Endometrial microvascular endothelial cells (primary cell): ENCODE measurements around the gene RNASEL. TPM values are rescaled to one million over a fixed set of nuclear protein-coding genes. Genes with fewer than 3 reads are reported as not detected.

Source experiments
- total RNA-seq: library from RNA; depleted of rRNA; stranded (reverse); fragments of >200 nt; gene quantifications from one replicate; pipeline ENCODE4 v1.2.3, GENCODE V29; 2015; ENCODE audit errors: inconsistent ontology term

The RNASEL gene
- total RNA-seq, 1 donor from 2014 or later = 2.6 TPM

Other genes starting within 250 kb of the RNASEL start
- gene GLUL, start 197.5 kb downstream of the RNASEL start, total RNA-seq = 173 TPM
- not detected for gene TEDDM1, start 188.6 kb downstream of the RNASEL start, total RNA-seq
- not detected for gene RGSL1, start 139.1 kb downstream of the RNASEL start, total RNA-seq
- not detected for gene RGS16, start 15.1 kb upstream of the RNASEL start, total RNA-seq
- gene RGS8, start 95.3 kb upstream of the RNASEL start, total RNA-seq = not detected
- gene NPL, start 200.5 kb upstream of the RNASEL start, total RNA-seq = 0.93 TPM